ENCODE data around the gene TBC1D10A.

Gene TBC1D10A

GRCh38 chr22:30297276-30297990 is 29.3 kb downstream of the TBC1D10A start:
- DNase-seq, result no peak

GRCh38 chr22:30296833-30297232 is 29.9 kb downstream of the TBC1D10A start:
- DNase-seq, result no peak

- no peak for DNase-seq
Observed at GRCh38 chr22:30296324-30296723, 30.4 kb downstream of the TBC1D10A start.

GRCh38 chr22:30295576-30295975 is 31.2 kb downstream of the TBC1D10A start:
- DNase-seq, result no peak

- DNase-seq, result no peak
Observed at GRCh38 chr22:30294830-30295229, 31.9 kb downstream of the TBC1D10A start.

GRCh38 chr22:30294066-30294465 is 32.7 kb downstream of the TBC1D10A start:
- no peak for DNase-seq

GRCh38 chr22:30293026-30293425 is 33.7 kb downstream of the TBC1D10A start:
- no peak for DNase-seq

- DNase-seq, result no peak
Observed at GRCh38 chr22:30292069-30292970, 34.4 kb downstream of the TBC1D10A start.

GRCh38 chr22:30291058-30291892 is 35.5 kb downstream of the TBC1D10A start:
- peak; percentile 20 for DNase-seq

- DNase-seq, result no peak
Observed at GRCh38 chr22:30290342-30291057, 36.2 kb downstream of the TBC1D10A start.

- DNase-seq, result no peak
Observed at GRCh38 chr22:30289980-30290313, 36.8 kb downstream of the TBC1D10A start.

GRCh38 chr22:30289141-30289979 is 37.4 kb downstream of the TBC1D10A start, which contains the start of gene CASTOR1:
Gene CASTOR1 (minus strand): TSS chr22:30289505. CDS start chr22:30289497, 8 bp downstream.
- peak; percentile 95 for DNase-seq

GRCh38 chr22:30288419-30289140 is 38.2 kb downstream of the TBC1D10A start:
- no peak for DNase-seq

GRCh38 chr22:30287648-30288418 is 38.9 kb downstream of the TBC1D10A start:
- DNase-seq, result no peak

GRCh38 chr22:30286813-30287647 is 39.7 kb downstream of the TBC1D10A start:
- DNase-seq, result peak; percentile 26

- no peak for DNase-seq
Observed at GRCh38 chr22:30286331-30286730, 40.4 kb downstream of the TBC1D10A start.

- no peak for DNase-seq
Observed at GRCh38 chr22:30285846-30286200, 40.9 kb downstream of the TBC1D10A start.

- no peak for DNase-seq
Observed at GRCh38 chr22:30285176-30285845, 41.4 kb downstream of the TBC1D10A start.

GRCh38 chr22:30284666-30285065 is 42.1 kb downstream of the TBC1D10A start:
- no peak for DNase-seq

All from NCI-H1105 treated with DMSO at 0.1 percent for 48 hours (cell line).